MCF 10A (cell line): ENCODE data around the gene CD44. TPM values are rescaled to one million over a fixed set of nuclear protein-coding genes. Genes with fewer than 3 reads are reported as not detected.

Experiments used
- BruUV-seq: library from RNA; stranded (reverse); fragments of 400-500 nt; replicated peaks from 2 replicates; lab custom pipeline; 2021; lab: Mats Ljungman, UMichigan
- CTCF ChIA-PET: fragments of 300-600 bp; sonication (Branson Sonifier 250); formaldehyde crosslinking; extraction: SDS; loops from one replicate; lab custom pipeline; 2021; ENCODE audit warnings: antibody characterized with exemption, inconsistent platforms; lab: Yijun Ruan, JAX
- POLR2A ChIA-PET: fragments of 300-600, 350-650 bp; sonication (Branson Sonifier 250); formaldehyde crosslinking; extraction: SDS; loops from one replicate; lab custom pipeline; 2020; ENCODE audit warnings: antibody characterized with exemption, inconsistent platforms; lab: Yijun Ruan, JAX
- DNase-seq: peaks from one replicate; pipeline ENCODE4 v3.0.0-alpha.2; 2018; ENCODE audit not compliant: unreplicated experiment
- H3K27ac Mint-ChIP-seq: one replicate; pipeline ENCODE4 v1.8.0; 2022; ENCODE audit warnings: mild to moderate bottlenecking, low read depth, mixed read lengths; ENCODE audit not compliant: unreplicated experiment
- H3K27me3 Mint-ChIP-seq: one replicate; pipeline ENCODE4 v1.8.0; 2022; ENCODE audit warnings: mixed read lengths; ENCODE audit not compliant: insufficient read depth, unreplicated experiment
- H3K36me3 Mint-ChIP-seq: one replicate; pipeline ENCODE4 v1.8.0; 2022; ENCODE audit warnings: mild to moderate bottlenecking, moderate library complexity, mixed read lengths; ENCODE audit not compliant: insufficient read depth, unreplicated experiment
- H3K4me1 Mint-ChIP-seq: one replicate; pipeline ENCODE4 v1.8.0; 2022; ENCODE audit warnings: mixed read lengths; ENCODE audit not compliant: insufficient read depth, unreplicated experiment
- H3K4me3 Mint-ChIP-seq: one replicate; pipeline ENCODE4 v1.8.0; 2022; ENCODE audit warnings: mild to moderate bottlenecking, moderate library complexity, mixed read lengths; ENCODE audit not compliant: unreplicated experiment
- H3K9me3 Mint-ChIP-seq: one replicate; pipeline ENCODE4 v1.8.0; 2022; ENCODE audit warnings: mixed read lengths; ENCODE audit not compliant: unreplicated experiment
- intact Hi-C: fragments of 100-400 bp; cut with micrococcal nuclease; formaldehyde crosslinking; loops from 2 replicates; pipeline ENCODE4 v1.14.1; 2022
- total RNA-seq: library from RNA; stranded (reverse); gene quantifications from 2 replicates; pipeline ENCODE4 v1.2.3, GENCODE V29; 2022
- TF ChIP-seq, protein P1 (sequence below): fragments of 200-600 bp; IDR thresholded peaks from one replicate; pipeline ENCODE4 v1.8.0; 2022; ENCODE audit warnings: antibody characterized with exemption, mild to moderate bottlenecking; ENCODE audit not compliant: unreplicated experiment

CD44 gene
- total RNA-seq, 1 experiment from 2014 or later: 446 TPM

DNA sequence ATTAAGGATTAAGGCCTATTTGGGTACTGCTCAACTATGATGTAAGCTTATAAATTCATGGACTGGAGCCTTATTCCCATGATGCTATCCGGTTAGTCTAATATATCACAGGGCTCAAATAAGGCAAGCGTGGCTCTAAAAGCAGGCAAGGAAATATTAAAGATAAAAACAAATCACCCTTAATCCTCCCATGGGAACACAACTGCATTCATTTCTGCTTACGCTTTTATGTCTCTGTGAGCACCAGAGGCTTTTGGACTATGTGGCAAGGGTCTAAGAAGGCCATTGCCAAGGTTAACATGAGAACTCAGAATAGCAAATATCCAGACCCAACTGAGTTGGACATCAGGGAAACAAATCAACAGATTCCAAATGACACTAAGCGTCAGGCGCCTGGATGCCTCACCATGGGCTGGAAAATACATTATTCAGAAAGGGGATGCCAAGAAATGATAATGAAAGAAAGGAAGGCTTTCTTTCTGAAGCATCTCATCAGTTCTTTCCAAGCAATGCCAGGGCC, 142.3 kb downstream of the CD44 start:
- BruUV-seq: no TSS peak
- TF ChIP-seq, protein P1, sequence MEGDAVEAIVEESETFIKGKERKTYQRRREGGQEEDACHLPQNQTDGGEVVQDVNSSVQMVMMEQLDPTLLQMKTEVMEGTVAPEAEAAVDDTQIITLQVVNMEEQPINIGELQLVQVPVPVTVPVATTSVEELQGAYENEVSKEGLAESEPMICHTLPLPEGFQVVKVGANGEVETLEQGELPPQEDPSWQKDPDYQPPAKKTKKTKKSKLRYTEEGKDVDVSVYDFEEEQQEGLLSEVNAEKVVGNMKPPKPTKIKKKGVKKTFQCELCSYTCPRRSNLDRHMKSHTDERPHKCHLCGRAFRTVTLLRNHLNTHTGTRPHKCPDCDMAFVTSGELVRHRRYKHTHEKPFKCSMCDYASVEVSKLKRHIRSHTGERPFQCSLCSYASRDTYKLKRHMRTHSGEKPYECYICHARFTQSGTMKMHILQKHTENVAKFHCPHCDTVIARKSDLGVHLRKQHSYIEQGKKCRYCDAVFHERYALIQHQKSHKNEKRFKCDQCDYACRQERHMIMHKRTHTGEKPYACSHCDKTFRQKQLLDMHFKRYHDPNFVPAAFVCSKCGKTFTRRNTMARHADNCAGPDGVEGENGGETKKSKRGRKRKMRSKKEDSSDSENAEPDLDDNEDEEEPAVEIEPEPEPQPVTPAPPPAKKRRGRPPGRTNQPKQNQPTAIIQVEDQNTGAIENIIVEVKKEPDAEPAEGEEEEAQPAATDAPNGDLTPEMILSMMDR: no peak
- no peaks in the 10 kb centered on the region for H3K27me3 Mint-ChIP-seq
- no peak overlapping the region for H3K27ac Mint-ChIP-seq
- intact Hi-C loops: no loop called here
- CTCF ChIA-PET: interaction anchor here (0.6 kb wide), 1 partner anchor 20 kb away, joined by 3 read pairs; no protein-coding TSS in a partner anchor
- peaks cover 10% of the 10 kb centered on the region for H3K4me1 Mint-ChIP-seq
- H3K9me3 Mint-ChIP-seq: no peaks in the 10 kb centered on the region
- no peak overlapping the region for H3K4me3 Mint-ChIP-seq
- POLR2A ChIA-PET: no interaction called here
- DNase-seq: no peak
- peaks cover 5% of the 10 kb centered on the region for H3K36me3 Mint-ChIP-seq

Other genes starting within 250 kb of the CD44 start
- 32.4 and 36.9 TPM in 2 replicates for gene APIP, start 222.8 kb upstream of the CD44 start, total RNA-seq
- gene PDHX, start 222.6 kb upstream of the CD44 start, total RNA-seq: 35.5 and 35.9 TPM in 2 replicates